K562 (cell line): ENCODE data around the gene EIF4E2. TPM values are rescaled to one million over a fixed set of nuclear protein-coding genes. Genes with fewer than 3 reads are reported as not detected.
A peak's percentile ranks its signal among the peaks of the same experiment; 100 is the strongest.

Source experiments
- ATAC-seq: fragments of 200-7000 bp; cut with Tn5 transposase; 3 replicates; pipeline ENCODE4 v1.9.1; 2020; ENCODE audit warnings: moderate library complexity
- Bru-seq: library from RNA; stranded (reverse); fragments of 400-500 nt; gene quantifications from one replicate; lab custom pipeline; 2021; lab: Mats Ljungman, UMichigan
- BruChase-seq, 2 experiments: library from RNA; stranded (reverse); fragments of 400-500 nt; gene quantifications; one replicate each; lab custom pipeline; 2021; lab: Mats Ljungman, UMichigan
- BruUV-seq: library from RNA; stranded (reverse); fragments of 400-500 nt; replicated peaks from 2 replicates; lab custom pipeline; 2021; lab: Mats Ljungman, UMichigan
- CTCF ChIA-PET: fragments of 300-600 bp; formaldehyde crosslinking; extraction: SDS; loops from one replicate; lab custom pipeline; 2021; ENCODE audit warnings: low intra/inter-chr PET ratio; lab: Yijun Ruan, JAX
- POLR2A ChIA-PET: fragments of 300-600, 350-650 bp; sonication (Branson Sonifier 250); formaldehyde crosslinking; extraction: SDS; loops from one replicate; lab custom pipeline; 2021; ENCODE audit warnings: antibody characterized with exemption, inconsistent platforms; lab: Yijun Ruan, JAX
- DNase-seq, 4 experiments: peaks; one replicate each; pipeline versions ENCODE4 v3.0.0 to v3.0.0-alpha.2; 2011 to 2018; ENCODE audit warnings: low spot score in 3 of 4, mixed read lengths in 3 of 4; ENCODE audit errors: extremely low read depth in 1 of 4
- FAIRE-seq: peaks from 2 replicates; lab custom pipeline; 2011; peaks lifted over from hg19 to GRCh38; lab: Jason Lieb, UNC
- H2AFZ ChIP-seq: 2 replicates; pipeline ENCODE4 v1.6.0; 2011; ENCODE audit warnings: low read depth, low read length, control low read depth, inconsistent platforms
- H3K27ac ChIP-seq: fragments of 200-600 bp; 3 replicates; pipeline ENCODE4 v1.8.0; 2011; ENCODE audit warnings: low read depth, mild to moderate bottlenecking, control low read depth, inconsistent platforms, low read length, moderate library complexity, mixed read lengths; ENCODE audit errors: extremely low read depth
- H3K27me3 ChIP-seq, 2 experiments: fragments of 300-600 bp in 1 of 2; 2 replicates in 1 of 2; 3 replicates in 1 of 2; pipeline versions ENCODE4 v1.6.0 to v1.8.0; 2011; ENCODE audit warnings: inconsistent platforms in 2 of 2, low read length in 2 of 2, mild to moderate bottlenecking in 1 of 2, mixed read lengths in 1 of 2, moderate library complexity in 1 of 2; ENCODE audit not compliant: control insufficient read depth in 2 of 2, insufficient read depth in 2 of 2
- H3K36me3 ChIP-seq: fragments of 300-600 bp; 3 replicates; pipeline ENCODE4 v1.8.0; 2011; ENCODE audit warnings: mild to moderate bottlenecking, low read length, inconsistent platforms; ENCODE audit not compliant: control insufficient read depth, insufficient read depth
- H3K4me1 ChIP-seq, 2 experiments: fragments of 200-600 bp in 1 of 2; replicated peaks in 1 of 2; 2 replicates in 1 of 2; 3 replicates in 1 of 2; pipeline versions ENCODE4 v1.5.1 to v1.8.0; 2011; ENCODE audit warnings: inconsistent platforms in 2 of 2, low read length in 2 of 2, mild to moderate bottlenecking in 1 of 2, mixed read lengths in 1 of 2, moderate library complexity in 1 of 2; ENCODE audit not compliant: control insufficient read depth in 2 of 2, insufficient read depth in 2 of 2
- H3K4me2 ChIP-seq: 2 replicates; pipeline ENCODE4 v1.6.1; 2011; ENCODE audit warnings: low read length, control low read depth, inconsistent platforms, mixed read lengths; ENCODE audit not compliant: insufficient read depth
- H3K4me3 ChIP-seq: fragments of 200-600 bp; sonication (generic), shearing (Covaris generic); 2 replicates; pipeline ENCODE4 v1.5.1; 2016; ENCODE audit warnings: control low read depth, inconsistent platforms
- H3K79me2 ChIP-seq: fragments of 200-600 bp; 3 replicates; pipeline ENCODE4 v1.8.0; 2011; ENCODE audit warnings: low read length, inconsistent platforms; ENCODE audit not compliant: control insufficient read depth, insufficient read depth
- H3K9ac ChIP-seq, 2 experiments: 2 replicates each; pipeline versions ENCODE4 v1.6.0 to v1.6.1; 2011; ENCODE audit warnings: low read depth in 2 of 2, low read length in 2 of 2, control low read depth in 1 of 2, inconsistent platforms in 1 of 2, mild to moderate bottlenecking in 1 of 2, mixed read lengths in 1 of 2; ENCODE audit not compliant: insufficient read depth in 1 of 2
- H3K9me1 ChIP-seq: one replicate; pipeline ENCODE4 v1.6.0; 2011; ENCODE audit warnings: inconsistent platforms, mild to moderate bottlenecking, low read length, moderate library complexity; ENCODE audit not compliant: control insufficient read depth, insufficient read depth
- H3K9me3 ChIP-seq: replicated peaks from 2 replicates; pipeline ENCODE4 v1.5.1; 2011; ENCODE audit warnings: low read depth, low read length, inconsistent platforms; ENCODE audit not compliant: control insufficient read depth, insufficient read depth
- H4K20me1 ChIP-seq: replicated peaks from 2 replicates; pipeline ENCODE4 v1.6.1; 2011; ENCODE audit warnings: low read length, inconsistent platforms, mixed read lengths; ENCODE audit not compliant: control insufficient read depth, insufficient read depth
- ARNT ChIP-seq, 2 experiments: fragments of 450-650 bp; IDR thresholded peaks; 2 replicates each; pipeline ENCODE4 v1.6.1; 2016; ENCODE audit warnings: mild to moderate bottlenecking in 1 of 2
- KAT2B ChIP-seq: IDR thresholded peaks from one replicate; pipeline ENCODE4 v1.6.1; 2012; ENCODE audit warnings: low read depth, mild to moderate bottlenecking, control low read depth, inconsistent platforms, low read length, moderate library complexity
- MYC ChIP-seq, 2 experiments: fragments of 250-450 bp in 1 of 2; sonication (Bioruptor Pico) in 1 of 2; IDR thresholded peaks; 2 replicates each; pipeline versions ENCODE4 v1.5.1 to v1.6.1; 2012 to 2021; ENCODE audit warnings: low read depth in 2 of 2, borderline replicate concordance in 1 of 2, improper control_type of control experiment in 1 of 2, low read length in 1 of 2, mild to moderate bottlenecking in 1 of 2, moderate library complexity in 1 of 2
- NFE2L1 ChIP-seq: fragments of 450-650 bp; IDR thresholded peaks from 2 replicates; pipeline ENCODE4 v1.6.1; 2016; ENCODE audit warnings: missing genetic modification characterization, low read depth, mild to moderate bottlenecking, missing compliant biosample characterization, moderate library complexity, borderline replicate concordance
- PBX2 ChIP-seq, 2 experiments: IDR thresholded peaks in 1 of 2; conservative IDR thresholded peaks in 1 of 2; 2 replicates each; pipeline ENCODE4 v1.6.1; 2016; ENCODE audit warnings: low read depth in 2 of 2, mild to moderate bottlenecking in 1 of 2, missing compliant biosample characterization in 1 of 2, missing genetic modification characterization in 1 of 2, moderate library complexity in 1 of 2
- TARDBP ChIP-seq: fragments of 450-650 bp; IDR thresholded peaks from 2 replicates; pipeline ENCODE4 v1.6.1; 2016
- ZBTB2 ChIP-seq: fragments of 450-650 bp; IDR thresholded peaks from 2 replicates; pipeline ENCODE4 v1.6.1; 2016; ENCODE audit warnings: antibody characterized with exemption
- ZNF134 ChIP-seq: fragments of 250-450 bp; sonication (Bioruptor Pico); conservative IDR thresholded peaks from 2 replicates; pipeline ENCODE4 v1.4.0; 2020
- ZNF707 ChIP-seq: fragments of 250-450 bp; sonication (Bioruptor Pico); conservative IDR thresholded peaks from 2 replicates; pipeline ENCODE4 v1.8.0; 2022; ENCODE audit warnings: inconsistent platforms, mild to moderate bottlenecking, moderate library complexity
- WGBS: fragments of 100-300 bp; shearing (Covaris generic); methylation state at CpG from one replicate; pipeline ENCODE4 v1.1.6; 2016; ENCODE audit warnings: low coverage, mixed read lengths; ENCODE audit not compliant: insufficient coverage; ENCODE audit errors: missing lambda C conversion rate; 5-methylcytosine and 5-hydroxymethylcytosine counted together
- in situ Hi-C: fragments of 300-500 bp; cut with MboI; formaldehyde crosslinking; loops from 4 replicates; pipeline ENCODE4 v1.15.0; 2018; ENCODE audit warnings: inconsistent platforms, mixed read lengths
- intact Hi-C: fragments of 100-400 bp; cut with micrococcal nuclease; formaldehyde crosslinking; loops from 2 replicates; pipeline ENCODE4 v1.14.2; 2022
- long read RNA-seq, 3 experiments: library from polyadenylated mRNA in 2 of 3; library from RNA in 1 of 3; unstranded in 2 of 3; stranded (forward) in 1 of 3; transcript quantifications; one replicate each; pipeline ENCODE4 v2.0.0, GENCODE V29; 2019 to 2022
- polyA minus RNA-seq, 3 experiments: library from RNA; depleted of rRNA, polyadenylated mRNA; stranded (reverse); fragments of >200 nt; gene quantifications; 2 replicates each; pipeline ENCODE4 v1.2.3, GENCODE V29; 2011
- polyA plus RNA-seq, 8 experiments: library from polyadenylated mRNA; depleted of rRNA in 4 of 8; stranded (reverse) in 5 of 8; unstranded in 3 of 8; fragments of >200 nt; fragmentation: Nextera tagmentation in 2 of 8; fragmentation: Illumina TruSeq in 1 of 8; extraction: Ambion mirVana in 2 of 8; extraction: Trizol in 1 of 8; gene quantifications; 2 replicates each; pipeline versions ENCODE4 v1.2.1 to v1.2.3, GENCODE V29; 2011 to 2014; ENCODE audit warnings: inconsistent platforms in 1 of 8, missing spikeins in 1 of 8
- total RNA-seq, 7 experiments: library from RNA; depleted of rRNA in 6 of 7; stranded (reverse); fragments of >200 nt in 6 of 7; fragmentation: Illumina TruSeq in 2 of 7; extraction: Trizol in 2 of 7; gene quantifications; 2 replicates each; pipeline versions ENCODE4 v1.2.1 to v1.2.3, GENCODE V29; 2011 to 2021; ENCODE audit warnings: low replicate concordance in 1 of 7

Gene EIF4E2
- total RNA-seq (2011; cell fraction: chromatin; rRNA removed; ENCODE audit: low replicate concordance), result 27.4 and 63.2 TPM in 2 replicates
- 23.7 and 30.0 TPM in 2 replicates for total RNA-seq (2011; cell fraction: nucleolus; rRNA removed)
- total RNA-seq (2011; cell fraction: nucleoplasm; rRNA removed), result 38.7 and 47.6 TPM in 2 replicates
- total RNA-seq (2014; rRNA removed) (63.5 and 82.7 TPM in 2 replicates), total RNA-seq (2014; rRNA removed; fragmentation: Illumina TruSeq; extraction: Trizol) (81.0 and 96.4 TPM in 2 replicates), total RNA-seq (2015; rRNA removed; fragmentation: Illumina TruSeq; extraction: Trizol) (89.7 and 104 TPM in 2 replicates), total RNA-seq (2021) (51.3 and 53.9 TPM in 2 replicates), polyA plus RNA-seq (2011; rRNA removed) (17.8 and 33.9 TPM in 2 replicates), polyA plus RNA-seq (2014; fragmentation: Illumina TruSeq; extraction: Trizol) (85.4 and 89.1 TPM in 2 replicates), polyA plus RNA-seq (2014; fragmentation: Nextera tagmentation; extraction: Ambion mirVana) (100 to 1,000 TPM in 1 of 2 experiments, 10 to 100 TPM in 1; 77.5 to 169 TPM), polyA plus RNA-seq (2014; rRNA removed) (49.3 and 54.4 TPM in 2 replicates), polyA minus RNA-seq (2011; rRNA and poly(A)+ RNA removed) (19.9 and 20.6 TPM in 2 replicates), Bru-seq, nascent RNA (percentile 74 among the genes with signal in this experiment), BruChase-seq, experiment 1, labeled RNA remaining after a 2-hour chase (percentile 76 among the genes with signal in this experiment), BruChase-seq, experiment 2, labeled RNA remaining after a 6-hour chase (percentile 75 among the genes with signal in this experiment)
- polyA plus RNA-seq (2011; cell fraction: cytosol; rRNA removed), result 23.0 and 25.1 TPM in 2 replicates
- 35.6 and 40.4 TPM in 2 replicates for polyA plus RNA-seq (2011; cell fraction: nucleus; rRNA removed)
- polyA plus RNA-seq (2012), result 41.0 and 76.0 TPM in 2 replicates
- 8.9 and 12.3 TPM in 2 replicates for polyA minus RNA-seq (2011; cell fraction: cytosol; rRNA and poly(A)+ RNA removed)
- polyA minus RNA-seq (2011; cell fraction: nucleus; rRNA and poly(A)+ RNA removed), result 11.4 and 28.1 TPM in 2 replicates
- long read RNA-seq, experiment 1, transcript EIF4E2-202 (7 exons, 3,448 nt), result minor isoform, 21 of 139 reads
- long read RNA-seq, experiment 1, transcript EIF4E2-204 (6 exons, 797 nt), result minor isoform, 6 of 139 reads
- long read RNA-seq, experiment 1, transcript EIF4E2-201 (7 exons, 1,604 nt), result major isoform, 57 of 139 reads
- long read RNA-seq, experiment 1, transcript EIF4E2-207 (8 exons, 3,525 nt), result minor isoform, 7 of 139 reads
- long read RNA-seq, experiment 1, partial matches to known transcripts, result 13 of 139 reads
- long read RNA-seq, experiment 1, other reads (novel, unspliced or antisense), result 23 of 139 reads
- long read RNA-seq, experiment 2, transcript EIF4E2-201 (7 exons, 1,604 nt), result major isoform, 68 of 114 reads
- long read RNA-seq, experiment 2, partial matches to known transcripts, result 14 of 114 reads
- long read RNA-seq, experiment 2, other reads (novel, unspliced or antisense), result 17 of 114 reads
- long read RNA-seq, experiment 3, transcript EIF4E2-201 (7 exons, 1,604 nt), result major isoform, 32 of 48 reads
- long read RNA-seq, experiment 3, partial matches to known transcripts, result 2 of 48 reads
- long read RNA-seq, experiment 3, other reads (novel, unspliced or antisense), result 6 of 48 reads

- peak; percentile 90 to 96 (median 94) for DNase-seq
- intact Hi-C loops, result no loop called here
- Histone ChIP-seq H3K9me3 (no peaks in the 10 kb centered on the region; the same call in 1 of the 2 replicates), H3K9ac (peak within 1 kb of the TSS; percentile 86 to 98), H3K36me3 (peaks cover 32% of the 10 kb centered on the region; the same call in 2 of the 3 replicates), H3K27ac (peak within 1 kb of the TSS; percentile 81), H2AFZ (peak within 1 kb of the TSS; percentile 79), H3K4me1 (peaks cover 6 to 7% of the 10 kb centered on the region in 2 experiments; a peak in 4 of 5 replicates), H3K9me1 (no peaks in the 10 kb centered on the region), H4K20me1 (no peaks in the 10 kb centered on the region), H3K79me2 (peaks cover 70% of the 10 kb centered on the region), H3K4me2 (peak within 1 kb of the TSS; percentile 96), H3K27me3 (no peaks in the 10 kb centered on the region), H3K4me3 (peak within 1 kb of the TSS; percentile 59)
- CTCF ChIA-PET, result no interaction called here
- BruUV-seq, result TSS peak; percentile 52
- in situ Hi-C loops, result no loop called here
- 3% methylated on average over 19 of the region's 81 CpGs for WGBS
- FAIRE-seq, result peak; percentile 78
- POLR2A ChIA-PET, result interaction anchor here (0.6 to 1.4 kb wide), 6 partner anchors 9 to 700 kb away, joined by 3 to 9 read pairs (median 4); partner anchors contain the start of gene EFHD1
- peak; percentile 97 for ATAC-seq
- TF ChIP-seq ARNT (IDR thresholded peaks at IDR 0.05) (no peak), PBX2 (CRISPR knock-in tag; IDR thresholded peaks at IDR 0.05; ENCODE audit: low read depth) (no peak), PBX2 (tag; conservative IDR thresholded peaks at IDR 0.05; ENCODE audit: low read depth) (no peak), ZNF134 (CRISPR knock-in tag) (no peak), KAT2B (no peak), MYC (IDR thresholded peaks at IDR 0.05; ENCODE audit: low read depth, low read length) (peak; percentile 86), MYC (CRISPR knock-in tag; IDR thresholded peaks at IDR 0.05; ENCODE audit: borderline replicate concordance, low read depth) (no peak), ZNF707 (CRISPR knock-in tag) (no peak), ZBTB2 (peak; percentile 89), TARDBP (no peak), NFE2L1 (tag) (no peak)
Observed at GRCh38 chr2:232550354-232551249, at the start of gene EIF4E2, which contains the start of gene TIGD1. EIF4E2 (plus strand) TSS chr2:232550689; CDS start chr2:232550725, 36 bp downstream. TIGD1 (minus strand) TSS chr2:232550557; CDS start chr2:232549882, 675 bp downstream.
